SK-N-MC (cell line): Measurements from ENCODE around the gene DSCAML1.

Experiments
- EZH2 ChIP-seq: fragments of 200-600 bp; sonication (generic); IDR thresholded peaks from one replicate; pipeline ENCODE4 v1.6.1; 2017; ENCODE audit warnings: antibody characterized with exemption
- POLR2AphosphoS5 ChIP-seq: IDR thresholded peaks from 2 replicates; pipeline ENCODE4 v1.6.1; 2012; ENCODE audit warnings: mild to moderate bottlenecking, low read depth, low read length, borderline replicate concordance

- TF ChIP-seq EZH2 (no peak), POLR2AphosphoS5 (no peak)
Observed at GRCh38 chr11:117535201-117535849, 261.7 kb downstream of the DSCAML1 start.
